T-cell (primary cell): ENCODE results near the gene ZNF101. TPM values are rescaled to one million over a fixed set of nuclear protein-coding genes. Genes with fewer than 3 reads are reported as not detected.

Experiments
- ATAC-seq, 4 experiments: fragments of 200-7000 bp in 3 of 4; fragments of 150-1000 bp in 1 of 4; cut with Tn5 transposase; replicated peaks in 1 of 4; 1 replicate in 3 of 4; 2 replicates in 1 of 4; pipeline ENCODE4 v1.10.0; 2021; ENCODE audit warnings: moderate library complexity in 3 of 4, mild to moderate bottlenecking in 2 of 4, moderate number of reproducible peaks in 1 of 4
- CTCF ChIA-PET, 2 donors: fragments of 300-600 bp; sonication (Branson Sonifier 250); formaldehyde crosslinking; loops; one replicate each; lab custom pipeline; 2022; ENCODE audit warnings: antibody characterized with exemption in 2 of 2; lab: Charles Lee
- POLR2A ChIA-PET, 2 donors: fragments of 300-600 bp; sonication (Branson Sonifier 250); formaldehyde crosslinking; loops; one replicate each; lab custom pipeline; 2022; ENCODE audit warnings: antibody characterized with exemption in 2 of 2; lab: Charles Lee
- DNase-seq, 35 experiments: peaks; one replicate each; pipeline versions ENCODE4 v3.0.0 to v3.0.0-alpha.2; 2013 to 2023
- H3K27ac ChIP-seq: one replicate; pipeline ENCODE4 v1.5.1; 2013; ENCODE audit warnings: low read length
- H3K27me3 ChIP-seq, 2 experiments: replicated peaks in 1 of 2; 1 replicate in 1 of 2; 2 replicates in 1 of 2; pipeline versions ENCODE4 v1.6.1 to v1.7.0; 2013; ENCODE audit warnings: low read length in 1 of 2, mixed read lengths in 1 of 2; ENCODE audit not compliant: control insufficient read depth in 2 of 2, insufficient read depth in 2 of 2; ENCODE audit errors: extremely low read depth in 1 of 2
- H3K36me3 ChIP-seq, 2 donors: 1 replicate in 1 of 2; 2 replicates in 1 of 2; pipeline versions ENCODE4 v1.6.1 to v1.7.0; 2013; ENCODE audit warnings: low read length in 1 of 2; ENCODE audit not compliant: control insufficient read depth in 2 of 2, insufficient read depth in 1 of 2; ENCODE audit errors: extremely low read depth in 1 of 2
- H3K4me1 ChIP-seq, 2 experiments: 1 replicate in 1 of 2; 2 replicates in 1 of 2; pipeline versions ENCODE4 v1.6.1 to v1.7.0; 2013; ENCODE audit warnings: low read length in 2 of 2, mixed read lengths in 1 of 2; ENCODE audit not compliant: insufficient read depth in 2 of 2, control insufficient read depth in 1 of 2; ENCODE audit errors: extremely low read depth in 1 of 2
- H3K4me3 ChIP-seq, 2 donors: 1 replicate in 1 of 2; 2 replicates in 1 of 2; pipeline versions ENCODE4 v1.5.1 to v1.7.0; 2013; ENCODE audit warnings: mild to moderate bottlenecking in 2 of 2, low read length in 1 of 2, moderate library complexity in 1 of 2; ENCODE audit not compliant: control insufficient read depth in 1 of 2; ENCODE audit errors: extremely low read depth in 1 of 2
- H3K9me3 ChIP-seq: 2 replicates; pipeline ENCODE4 v1.7.0; 2013
- H3K27ac Mint-ChIP-seq, 2 donors: one replicate each; pipeline ENCODE4 v1.8.0; 2020 to 2021; ENCODE audit warnings: mild to moderate bottlenecking in 2 of 2, mixed read lengths in 2 of 2
- H3K27me3 Mint-ChIP-seq, 2 donors: one replicate each; pipeline ENCODE4 v1.8.0; 2021 to 2022; ENCODE audit warnings: mixed read lengths in 2 of 2
- H3K36me3 Mint-ChIP-seq: one replicate; pipeline ENCODE4 v1.8.0; 2021; ENCODE audit warnings: mixed read lengths
- H3K4me1 Mint-ChIP-seq, 3 donors: one replicate each; pipeline ENCODE4 v1.8.0; 2020 to 2022; ENCODE audit warnings: mixed read lengths in 3 of 3, mild to moderate bottlenecking in 1 of 3
- H3K4me3 Mint-ChIP-seq, 3 donors: one replicate each; pipeline ENCODE4 v1.8.0; 2020 to 2022; ENCODE audit warnings: mild to moderate bottlenecking in 3 of 3, mixed read lengths in 3 of 3, moderate library complexity in 3 of 3
- H3K9me3 Mint-ChIP-seq, 3 donors: one replicate each; pipeline ENCODE4 v1.8.0; 2020 to 2022; ENCODE audit warnings: mixed read lengths in 3 of 3
- WGBS: methylation state at CpG from one replicate; pipeline ENCODE4 v1.1.5; 2013; ENCODE audit warnings: missing lambda C conversion rate; ENCODE audit not compliant: insufficient coverage; 5-methylcytosine and 5-hydroxymethylcytosine counted together
- total RNA-seq, 35 experiments: library from RNA in 6 of 35; stranded (reverse) in 6 of 35; fragments of 120-200 nt in 1 of 35; gene quantifications; one replicate each; pipeline versions ENCODE4 v1.2.1 to v1.2.4 and lab custom pipeline; 2013 to 2026

ZNF101 gene
- total RNA-seq, 5 donors from 2014 or later (not counting 1 experiment from before 2014, with no cell fraction given), result 66.2 to 180 (median 164) TPM

GRCh38 chr19:19656451-19657396 lies 11.9 kb upstream of the ZNF101 start:
- H3K27ac Mint-ChIP-seq, result peak overlapping the region in 1 of 2 donors; percentile 68
- Histone ChIP-seq H3K27ac (no peak overlapping the region), H3K4me3 (no peak overlapping the region), H3K27me3 (no peaks in the 10 kb centered on the region), H3K9me3 (no peaks in the 10 kb centered on the region), H3K4me1 (peaks cover 2 to 9% of the 10 kb centered on the region in 2 experiments), H3K36me3 (peaks cover 46 to 89% of the 10 kb centered on the region in 2 donors)
- no peaks in the 10 kb centered on the region for H3K9me3 Mint-ChIP-seq
- H3K4me3 Mint-ChIP-seq, result no peak overlapping the region
- H3K4me1 Mint-ChIP-seq, result peaks cover 12 to 19% (median 18%) of the 10 kb centered on the region in 3 donors
- 97% methylated on average over 25 of the region's 33 CpGs for WGBS
- ChIA-PET CTCF (interaction anchor here in 1 of 2 donors (0.5 kb wide), 1 partner anchor 103 kb away, joined by 3 read pairs; no protein-coding TSS in a partner anchor), POLR2A (interaction anchor here in 1 of 2 donors (0.5 kb wide), 1 partner anchor 48 kb away, joined by 11 read pairs; no protein-coding TSS in a partner anchor)
- no peak for ATAC-seq
- no peaks in the 10 kb centered on the region for H3K27me3 Mint-ChIP-seq
- peaks cover 56% of the 10 kb centered on the region for H3K36me3 Mint-ChIP-seq
- no peak for DNase-seq

- H3K9me3 ChIP-seq, result no peaks in the 10 kb centered on the region
- POLR2A ChIA-PET, result no interaction called here
- no peak overlapping the region for H3K4me3 Mint-ChIP-seq
- peaks cover 9 to 16% of the 10 kb centered on the region in 2 experiments for H3K4me1 ChIP-seq
- no peaks in the 10 kb centered on the region for H3K27me3 Mint-ChIP-seq
- CTCF ChIA-PET, result no interaction called here
- H3K27ac Mint-ChIP-seq, result no peak overlapping the region
- 91% methylated on average over 7 of the region's 10 CpGs for WGBS
- ATAC-seq (no peak), DNase-seq (no peak)
- peaks cover 52% of the 10 kb centered on the region for H3K36me3 Mint-ChIP-seq
- H3K27me3 ChIP-seq, result no peaks in the 10 kb centered on the region
- H3K36me3 ChIP-seq, result peaks cover 41 to 83% of the 10 kb centered on the region in 2 donors
- no peak overlapping the region for H3K4me3 ChIP-seq
- H3K4me1 Mint-ChIP-seq, result peaks cover 19 to 25% (median 25%) of the 10 kb centered on the region in 3 donors
- no peak overlapping the region for H3K27ac ChIP-seq
- H3K9me3 Mint-ChIP-seq, result no peaks in the 10 kb centered on the region
These were observed 11.2 kb upstream of the ZNF101 start for GRCh38 chr19:19657397-19657783.

- H3K27ac Mint-ChIP-seq, result no peak overlapping the region
- Histone ChIP-seq H3K4me1 (peaks cover 14 to 32% of the 10 kb centered on the region in 2 experiments), H3K27me3 (no peaks in the 10 kb centered on the region), H3K9me3 (no peaks in the 10 kb centered on the region), H3K36me3 (peaks cover 21 to 60% of the 10 kb centered on the region in 2 donors), H3K4me3 (no peak overlapping the region), H3K27ac (no peak overlapping the region)
- H3K4me3 Mint-ChIP-seq, result no peak overlapping the region
- no peaks in the 10 kb centered on the region for H3K27me3 Mint-ChIP-seq
- ChIA-PET POLR2A (no interaction called here), CTCF (no interaction called here)
- no peaks in the 10 kb centered on the region for H3K9me3 Mint-ChIP-seq
- DNase-seq, result no peak
- 95% methylated on average over 10 of the region's 17 CpGs for WGBS
- H3K4me1 Mint-ChIP-seq, result peaks cover 20 to 37% (median 28%) of the 10 kb centered on the region in 3 donors
- H3K36me3 Mint-ChIP-seq, result peaks cover 36% of the 10 kb centered on the region
- ATAC-seq, result no peak
These were observed 8.9 kb upstream of the ZNF101 start for GRCh38 chr19:19659646-19660245.

GRCh38 chr19:19661141-19661674 lies 7.4 kb upstream of the ZNF101 start:
- H3K4me3 ChIP-seq, result no peak overlapping the region
- H3K4me3 Mint-ChIP-seq, result peak overlapping the region; percentile 78 to 92 (median 88)
- peaks cover 14 to 44% of the 10 kb centered on the region in 2 experiments for H3K4me1 ChIP-seq
- DNase-seq, result no peak
- ATAC-seq, result no peak
- H3K36me3 ChIP-seq, result peaks cover 19 to 45% of the 10 kb centered on the region in 2 donors
- WGBS, result 80% methylated on average over 9 of the region's 10 CpGs
- H3K4me1 Mint-ChIP-seq, result peaks cover 20 to 37% (median 30%) of the 10 kb centered on the region in 3 donors
- ChIA-PET POLR2A (no interaction called here), CTCF (interaction anchor here in 1 of 2 donors (0.7 kb wide), 1 partner anchor 136 kb away, joined by 3 read pairs; no protein-coding TSS in a partner anchor)
- H3K27ac Mint-ChIP-seq, result peak overlapping the region; percentile 89 to 94
- H3K9me3 ChIP-seq, result no peaks in the 10 kb centered on the region
- peaks cover 29% of the 10 kb centered on the region for H3K36me3 Mint-ChIP-seq
- H3K27me3 ChIP-seq, result no peaks in the 10 kb centered on the region
- H3K27ac ChIP-seq, result peak overlapping the region; percentile 66
- no peaks in the 10 kb centered on the region for H3K27me3 Mint-ChIP-seq
- H3K9me3 Mint-ChIP-seq, result no peaks in the 10 kb centered on the region

GRCh38 chr19:19661675-19662251 lies 6.9 kb upstream of the ZNF101 start:
- Mint-ChIP-seq H3K4me1 (peaks cover 23 to 39% (median 32%) of the 10 kb centered on the region in 3 donors), H3K4me3 (peak overlapping the region; percentile 78 to 92 (median 88)), H3K36me3 (peaks cover 23% of the 10 kb centered on the region), H3K27me3 (no peaks in the 10 kb centered on the region), H3K27ac (peak overlapping the region; percentile 89 to 94), H3K9me3 (no peaks in the 10 kb centered on the region)
- CTCF ChIA-PET, result no interaction called here
- peak in 21 of 35 experiments; percentile 5 to 65 (median 28) for DNase-seq
- WGBS, result 64% methylated on average over 6 of the region's 18 CpGs
- no peaks in the 10 kb centered on the region for H3K9me3 ChIP-seq
- no peak overlapping the region for H3K4me3 ChIP-seq
- POLR2A ChIA-PET, result interaction anchor here in 1 of 2 donors (0.5 kb wide), 1 partner anchor 23 kb away, joined by 4 read pairs; no protein-coding TSS in a partner anchor
- H3K27me3 ChIP-seq, result no peaks in the 10 kb centered on the region
- H3K4me1 ChIP-seq, result peaks cover 14 to 49% of the 10 kb centered on the region in 2 experiments
- peak overlapping the region; percentile 66 for H3K27ac ChIP-seq
- H3K36me3 ChIP-seq, result peaks cover 19 to 40% of the 10 kb centered on the region in 2 donors
- ATAC-seq, result no peak
